DND-41 (cell line): Measurements from ENCODE around the gene KCNK17.

Source experiments
- ATAC-seq: fragments of 200-7000 bp; cut with Tn5 transposase; 3 replicates; pipeline ENCODE4 v1.9.1; 2021; ENCODE audit warnings: low read depth; ENCODE audit not compliant: insufficient read depth
- DNase-seq: peaks from one replicate; pipeline ENCODE4 v3.0.0-alpha.2; 2020
- H2AFZ ChIP-seq: 2 replicates; pipeline ENCODE4 v1.6.0; 2012; ENCODE audit warnings: low read depth, low read length
- H3K27ac ChIP-seq: 2 replicates; pipeline ENCODE4 v1.5.1; 2012; ENCODE audit warnings: low read length, inconsistent platforms
- H3K27me3 ChIP-seq: fragments of 200-600 bp; sonication (generic); 2 replicates; pipeline ENCODE4 v1.6.0; 2012; ENCODE audit warnings: low read length, mild to moderate bottlenecking, inconsistent platforms; ENCODE audit not compliant: insufficient read depth, poor library complexity
- H3K36me3 ChIP-seq: 2 replicates; pipeline ENCODE4 v1.5.1; 2012; ENCODE audit warnings: low read length, inconsistent platforms; ENCODE audit not compliant: insufficient read depth
- H3K4me1 ChIP-seq: 2 replicates; pipeline ENCODE4 v1.5.1; 2012; ENCODE audit warnings: mild to moderate bottlenecking, low read length; ENCODE audit not compliant: insufficient read depth
- H3K4me2 ChIP-seq: 2 replicates; pipeline ENCODE4 v1.6.0; 2012; ENCODE audit warnings: mild to moderate bottlenecking, moderate library complexity, low read length, inconsistent platforms; ENCODE audit not compliant: insufficient read depth
- H3K4me3 ChIP-seq, 2 experiments: fragments of 200-600 bp in 1 of 2; shearing (Covaris generic) in 1 of 2; 2 replicates each; pipeline ENCODE4 v1.5.1; 2012 to 2016; ENCODE audit warnings: inconsistent platforms in 2 of 2, low read length in 2 of 2, mild to moderate bottlenecking in 2 of 2, low read depth in 1 of 2, moderate library complexity in 1 of 2
- H3K79me2 ChIP-seq: 2 replicates; pipeline ENCODE4 v1.6.0; 2012; ENCODE audit warnings: low read length, inconsistent platforms; ENCODE audit not compliant: insufficient read depth
- H3K9ac ChIP-seq: 2 replicates; pipeline ENCODE4 v1.6.0; 2012; ENCODE audit warnings: low read depth, mild to moderate bottlenecking, inconsistent platforms, low read length, moderate library complexity
- H3K9me3 ChIP-seq: 2 replicates; pipeline ENCODE4 v1.5.1; 2012; ENCODE audit warnings: low read length, moderate library complexity, mild to moderate bottlenecking, inconsistent platforms; ENCODE audit not compliant: insufficient read depth, severe bottlenecking
- H4K20me1 ChIP-seq: 2 replicates; pipeline ENCODE4 v1.6.0; 2012; ENCODE audit warnings: low read length; ENCODE audit not compliant: insufficient read depth
- EZH2 ChIP-seq: IDR thresholded peaks from 3 replicates; pipeline ENCODE4 v1.6.1; 2012; ENCODE audit warnings: borderline replicate concordance, low read depth, mild to moderate bottlenecking, moderate library complexity, low read length, inconsistent platforms; ENCODE audit not compliant: severe bottlenecking
- TF ChIP-seq, protein P1 (sequence below): IDR thresholded peaks from 2 replicates; pipeline ENCODE4 v1.5.1; 2012; ENCODE audit warnings: borderline replicate concordance, low read length, moderate library complexity, mild to moderate bottlenecking; ENCODE audit not compliant: poor library complexity, severe bottlenecking; ENCODE audit errors: extremely low read depth

KCNK17 gene

GRCh38 chr6:39353698-39354315 is 39.6 kb upstream of the KCNK17 start:
- H3K27me3 ChIP-seq = no peaks in the 10 kb centered on the region
- H2AFZ ChIP-seq = no peak overlapping the region
- no peak overlapping the region for H3K9ac ChIP-seq
- H3K9me3 ChIP-seq = no peaks in the 10 kb centered on the region
- no peak for ATAC-seq
- TF ChIP-seq, protein P1, sequence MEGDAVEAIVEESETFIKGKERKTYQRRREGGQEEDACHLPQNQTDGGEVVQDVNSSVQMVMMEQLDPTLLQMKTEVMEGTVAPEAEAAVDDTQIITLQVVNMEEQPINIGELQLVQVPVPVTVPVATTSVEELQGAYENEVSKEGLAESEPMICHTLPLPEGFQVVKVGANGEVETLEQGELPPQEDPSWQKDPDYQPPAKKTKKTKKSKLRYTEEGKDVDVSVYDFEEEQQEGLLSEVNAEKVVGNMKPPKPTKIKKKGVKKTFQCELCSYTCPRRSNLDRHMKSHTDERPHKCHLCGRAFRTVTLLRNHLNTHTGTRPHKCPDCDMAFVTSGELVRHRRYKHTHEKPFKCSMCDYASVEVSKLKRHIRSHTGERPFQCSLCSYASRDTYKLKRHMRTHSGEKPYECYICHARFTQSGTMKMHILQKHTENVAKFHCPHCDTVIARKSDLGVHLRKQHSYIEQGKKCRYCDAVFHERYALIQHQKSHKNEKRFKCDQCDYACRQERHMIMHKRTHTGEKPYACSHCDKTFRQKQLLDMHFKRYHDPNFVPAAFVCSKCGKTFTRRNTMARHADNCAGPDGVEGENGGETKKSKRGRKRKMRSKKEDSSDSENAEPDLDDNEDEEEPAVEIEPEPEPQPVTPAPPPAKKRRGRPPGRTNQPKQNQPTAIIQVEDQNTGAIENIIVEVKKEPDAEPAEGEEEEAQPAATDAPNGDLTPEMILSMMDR = no peak
- TF ChIP-seq EZH2 = no peak
- no peak for DNase-seq
- H3K27ac ChIP-seq = no peak overlapping the region
- no peaks in the 10 kb centered on the region for H3K4me1 ChIP-seq
- no peak overlapping the region for H3K4me2 ChIP-seq
- H4K20me1 ChIP-seq = no peaks in the 10 kb centered on the region
- H3K79me2 ChIP-seq = no peaks in the 10 kb centered on the region
- no peaks in the 10 kb centered on the region for H3K36me3 ChIP-seq
- no peak overlapping the region for H3K4me3 ChIP-seq

DNA sequence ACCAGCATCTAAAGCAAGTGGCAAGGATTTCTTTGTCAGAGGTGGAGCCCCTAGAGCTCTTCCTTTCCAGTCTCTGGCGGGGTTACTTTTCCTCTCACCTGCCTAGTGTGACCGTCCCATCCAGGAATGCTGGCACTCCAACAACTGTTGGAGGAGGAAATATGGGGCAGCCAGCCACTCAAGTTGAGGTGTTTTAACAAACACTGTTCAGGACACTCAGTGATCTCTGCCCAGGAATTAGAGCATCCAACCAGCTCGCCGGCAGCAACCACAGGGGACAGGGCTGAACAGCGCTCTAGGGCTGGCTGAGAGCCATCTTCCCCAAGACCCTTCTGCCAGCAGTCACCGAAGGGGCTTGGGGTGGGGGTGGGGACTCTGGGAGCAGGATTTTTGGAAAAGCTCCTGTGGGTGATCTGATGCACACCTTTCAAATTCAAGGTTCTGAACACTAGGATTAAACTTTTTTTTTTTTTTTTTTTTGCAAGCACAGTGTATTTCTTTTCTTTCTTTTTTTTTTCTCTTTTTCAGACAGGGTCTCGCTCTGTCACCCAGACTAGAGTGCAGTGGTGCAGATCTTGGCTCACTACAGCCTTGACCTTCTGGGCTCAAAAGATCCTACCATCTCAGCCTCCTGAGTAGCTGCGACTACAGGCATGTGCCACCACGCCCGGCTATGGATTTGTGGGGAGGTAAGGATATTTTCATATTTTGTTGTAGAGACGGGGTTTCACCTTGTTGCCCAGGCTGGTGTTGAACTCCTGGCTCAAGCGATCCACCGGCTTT is 36.7 kb upstream of the KCNK17 start:
- DNase-seq (no peak), ATAC-seq (no peak)
- no peak for TF ChIP-seq EZH2
- TF ChIP-seq, protein P1 = no peak
- Histone ChIP-seq H3K9me3 (no peaks in the 10 kb centered on the region), H3K27ac (no peak overlapping the region), H3K27me3 (no peaks in the 10 kb centered on the region), H3K4me1 (no peaks in the 10 kb centered on the region), H3K4me3 (no peak overlapping the region), H2AFZ (no peak overlapping the region), H3K79me2 (no peaks in the 10 kb centered on the region), H3K36me3 (no peaks in the 10 kb centered on the region), H3K4me2 (no peak overlapping the region), H3K9ac (no peak overlapping the region), H4K20me1 (0 out of 2 replicates have a peak, but pooled peaks cover 5% of the 10 kb centered on the region)

- TF ChIP-seq EZH2 = no peak
- TF ChIP-seq, protein P1 = no peak
- ATAC-seq = no peak
- Histone ChIP-seq H3K4me1 (no peaks in the 10 kb centered on the region), H3K4me2 (no peak overlapping the region), H4K20me1 (0 out of 2 replicates have a peak, but pooled peaks cover 5% of the 10 kb centered on the region), H3K4me3 (no peak overlapping the region), H3K27me3 (no peaks in the 10 kb centered on the region), H2AFZ (no peak overlapping the region), H3K27ac (no peak overlapping the region), H3K79me2 (no peaks in the 10 kb centered on the region), H3K9me3 (no peaks in the 10 kb centered on the region), H3K9ac (no peak overlapping the region), H3K36me3 (no peaks in the 10 kb centered on the region)
- no peak for DNase-seq
Observed at GRCh38 chr6:39348740-39349139, 34.5 kb upstream of the KCNK17 start.
